GM18508 (cell line): ENCODE measurements around the gene C11orf21.

ENCODE experiments used
- ATAC-seq: cut with Tn5 transposase; IDR thresholded peaks from one replicate; pipeline ENCODE4 v1.9.1; 2021; ENCODE audit warnings: moderate number of reproducible peaks; ENCODE audit not compliant: insufficient read depth, unreplicated experiment

The C11orf21 gene

DNA sequence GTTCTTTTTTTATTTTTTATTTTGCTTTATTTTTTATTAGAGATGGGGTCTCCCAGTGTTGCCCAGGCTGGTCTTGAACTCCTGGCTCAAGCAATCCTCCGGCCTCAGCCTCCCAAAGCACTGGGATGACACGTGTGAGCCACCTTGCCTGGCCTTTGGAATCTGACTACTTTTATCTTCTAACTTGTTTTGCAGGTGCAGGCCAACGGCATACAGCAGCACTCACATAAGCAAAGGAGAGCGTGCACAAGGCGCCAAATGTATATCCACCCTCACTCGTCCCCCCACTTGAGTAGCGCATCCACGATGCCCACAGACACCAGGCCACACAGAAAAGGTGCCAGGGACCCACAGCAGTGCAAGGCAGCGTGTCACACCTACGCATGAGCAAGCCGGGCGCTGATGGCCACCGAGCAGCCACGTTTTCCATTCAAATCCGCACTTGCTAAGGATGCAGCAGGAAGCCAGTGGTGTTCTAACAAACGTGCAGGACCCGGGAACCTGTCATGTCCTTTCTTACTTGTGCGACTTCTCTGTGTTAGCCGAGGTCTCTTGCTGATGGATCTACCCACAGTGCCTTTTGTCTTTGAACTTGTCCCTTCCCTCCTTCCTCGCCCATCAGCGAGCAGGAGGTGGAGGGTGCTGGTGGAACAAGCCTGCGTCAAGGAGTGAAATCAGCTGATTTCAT is 37.2 kb downstream of the C11orf21 start:
- ATAC-seq = no peak

DNA sequence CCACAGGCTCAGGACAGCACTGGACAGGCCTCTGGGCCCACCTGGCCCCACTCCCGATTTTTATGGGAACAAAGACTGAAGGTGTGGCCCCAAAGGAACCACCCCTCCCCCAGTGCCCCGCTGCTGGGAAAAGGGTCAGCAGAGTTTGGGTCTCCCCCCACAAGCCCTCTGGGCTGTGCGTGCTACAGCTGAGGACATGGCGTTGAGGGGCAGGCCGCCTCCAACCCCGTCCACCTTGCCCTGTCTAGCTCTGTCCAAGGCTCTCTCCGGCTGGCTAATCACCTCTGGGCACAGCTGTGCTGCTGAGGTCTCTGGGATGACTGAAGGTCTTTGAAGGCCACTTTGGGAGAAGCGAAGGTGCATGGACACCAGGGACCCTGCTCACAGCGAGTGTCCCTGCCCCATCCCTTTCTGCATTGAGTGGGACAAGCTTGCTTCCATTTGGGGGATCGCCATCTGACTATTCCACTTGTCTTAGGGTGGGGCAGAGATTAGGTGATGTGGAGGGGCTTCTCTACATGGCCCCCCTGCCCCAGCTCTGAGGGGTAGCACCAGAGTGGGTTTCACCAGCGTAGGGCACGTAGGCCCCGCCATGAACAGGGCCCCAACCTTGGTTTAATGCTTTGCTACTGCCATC is 37.9 kb downstream of the C11orf21 start:
- no peak for ATAC-seq

DNA sequence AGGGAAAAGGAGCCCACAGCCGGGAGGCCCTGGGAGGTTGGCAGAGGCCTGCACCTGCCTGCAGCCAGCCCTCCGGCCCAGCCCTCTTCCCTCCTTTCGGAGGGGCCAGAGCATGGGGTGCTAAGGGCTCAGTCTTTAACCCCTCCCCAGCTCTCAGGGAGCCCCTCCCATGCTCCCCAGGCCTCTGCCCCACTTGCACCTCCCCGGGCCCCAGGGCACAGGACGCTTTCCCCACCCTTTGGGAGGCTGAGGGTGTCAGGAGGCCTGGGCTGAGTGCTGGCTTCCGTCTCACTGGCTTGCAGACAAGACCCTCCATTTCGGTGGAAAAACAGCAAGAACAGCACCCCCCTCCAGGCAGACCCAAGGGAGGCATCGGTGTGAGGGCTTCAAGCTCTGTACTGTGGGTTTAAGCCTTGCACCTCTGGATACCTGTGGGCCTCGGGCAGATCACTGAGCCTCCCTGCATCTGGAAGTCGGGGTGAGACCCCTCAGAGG is 38.6 kb downstream of the C11orf21 start:
- no peak for ATAC-seq

DNA sequence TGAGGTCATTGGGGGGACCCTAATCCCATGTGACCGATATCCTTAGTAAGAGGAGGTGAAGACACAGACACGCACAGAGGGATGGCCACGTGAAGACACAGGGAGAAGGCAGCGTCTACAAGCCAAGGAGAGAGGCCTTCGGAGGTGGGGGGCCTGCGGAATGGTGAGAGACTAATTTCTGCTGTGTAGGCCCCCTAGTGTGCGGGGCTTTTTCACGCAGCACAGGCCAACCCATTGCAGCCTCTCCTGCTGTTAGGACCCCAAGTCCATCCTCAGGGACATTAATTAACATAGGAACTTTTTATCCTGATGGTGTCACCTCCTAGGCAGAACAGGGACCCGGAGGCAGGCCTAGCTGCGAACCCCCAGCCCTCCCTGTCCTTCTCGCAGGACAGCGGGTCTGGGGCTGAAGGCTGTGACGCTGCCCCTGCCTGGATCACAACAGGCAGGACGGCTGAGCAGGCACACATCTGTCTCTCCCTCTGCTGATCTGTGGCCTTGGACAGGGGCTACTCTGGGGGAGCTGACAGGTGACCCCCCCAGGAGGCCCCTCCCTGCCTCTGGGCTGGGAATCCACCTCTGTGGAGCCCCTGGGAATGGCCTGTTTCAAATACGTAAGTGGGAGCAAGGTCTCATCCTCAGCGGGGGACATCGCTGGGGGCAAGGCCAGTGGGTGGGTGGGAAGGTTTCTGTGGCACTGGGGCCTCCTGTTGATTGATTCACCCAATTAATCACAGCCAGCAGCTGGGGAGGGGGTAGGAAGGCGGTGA is 39.2 kb downstream of the C11orf21 start:
- no peak for ATAC-seq

DNA sequence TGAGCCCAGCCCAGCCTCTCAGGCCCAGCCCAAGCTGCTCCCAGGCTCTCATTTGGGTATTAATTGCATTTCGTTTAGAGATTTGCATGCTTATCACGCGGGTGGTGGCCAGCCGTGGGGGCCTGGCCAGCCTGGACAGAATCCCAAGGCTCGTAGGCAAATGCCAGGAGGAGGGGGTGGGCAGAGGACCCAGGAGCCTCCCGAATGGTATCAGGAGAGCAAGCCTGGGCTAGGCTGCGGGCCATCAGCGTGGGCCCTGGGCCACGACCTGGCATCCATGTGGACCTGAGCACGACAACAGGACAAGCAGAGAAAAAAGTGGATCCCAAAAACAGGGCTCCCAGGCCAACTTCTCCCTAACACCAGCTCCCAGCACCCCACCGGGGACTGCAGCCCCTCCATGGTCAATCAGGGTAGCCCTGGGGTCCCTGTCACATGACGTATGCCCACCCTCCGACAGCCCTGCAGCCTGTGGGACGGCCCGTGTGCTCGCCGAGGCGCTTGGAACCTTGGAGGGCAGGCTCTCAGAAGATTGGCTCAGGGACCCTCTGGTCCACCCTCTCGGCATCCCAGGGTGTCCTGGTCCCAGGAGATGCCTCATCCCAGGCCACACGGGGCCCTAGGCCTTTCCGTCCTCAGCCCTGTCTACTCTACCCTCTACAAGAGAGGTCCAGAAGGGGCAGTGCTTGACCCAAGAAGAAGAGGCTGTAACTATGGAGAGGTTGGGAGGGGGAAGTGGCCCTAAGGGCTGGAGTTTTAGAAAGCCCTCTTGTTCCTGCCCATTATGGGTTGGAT is 40.1 kb downstream of the C11orf21 start:
- no peak for ATAC-seq

GRCh38 chr11:2260491-2261364 is 41.0 kb downstream of the C11orf21 start:
- no peak for ATAC-seq

- no peak for ATAC-seq
Measured at GRCh38 chr11:2259897-2260451, 41.7 kb downstream of the C11orf21 start.

GRCh38 chr11:2259466-2259830 is 42.3 kb downstream of the C11orf21 start:
- no peak for ATAC-seq

- no peak for ATAC-seq
Measured at GRCh38 chr11:2258501-2259465, 42.9 kb downstream of the C11orf21 start.

- ATAC-seq = no peak
Measured at GRCh38 chr11:2256951-2257700, 44.6 kb downstream of the C11orf21 start.

DNA sequence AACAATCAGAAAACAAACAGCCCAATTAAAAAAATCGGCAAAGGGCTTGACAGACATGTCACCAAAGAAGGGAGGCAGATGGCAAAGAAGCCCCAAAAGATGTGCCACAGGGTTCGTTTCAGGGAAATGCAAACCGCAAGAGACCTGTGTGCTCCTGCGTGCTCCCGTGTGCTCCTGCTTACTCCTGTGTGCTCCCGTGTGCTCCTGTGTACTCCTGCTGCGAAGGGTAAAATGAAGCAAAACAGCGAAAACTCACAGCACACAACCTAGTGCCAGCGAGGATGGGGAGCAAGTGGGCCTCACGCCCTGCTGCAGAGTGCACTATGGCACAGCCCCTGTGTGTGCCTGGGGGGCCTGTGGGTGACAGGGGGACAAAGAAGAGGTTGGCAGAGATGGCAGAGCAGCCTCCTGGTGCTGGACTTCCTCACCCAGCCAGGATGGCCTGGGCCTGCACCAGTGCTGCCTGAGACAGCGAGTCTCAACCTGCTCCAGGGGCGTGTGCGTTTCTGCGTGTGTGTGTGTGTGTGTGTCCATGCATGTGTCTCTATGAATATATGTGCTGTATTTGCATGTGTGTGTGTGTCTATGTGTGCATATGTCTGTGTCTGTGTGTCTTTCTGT is 45.3 kb downstream of the C11orf21 start:
- ATAC-seq = no peak

GRCh38 chr11:2252018-2252417 is 49.7 kb downstream of the C11orf21 start:
- ATAC-seq = no peak

- ATAC-seq = no peak
Measured at GRCh38 chr11:2251138-2251537, 50.6 kb downstream of the C11orf21 start.

GRCh38 chr11:2250485-2250884 is 51.2 kb downstream of the C11orf21 start:
- ATAC-seq = no peak

DNA sequence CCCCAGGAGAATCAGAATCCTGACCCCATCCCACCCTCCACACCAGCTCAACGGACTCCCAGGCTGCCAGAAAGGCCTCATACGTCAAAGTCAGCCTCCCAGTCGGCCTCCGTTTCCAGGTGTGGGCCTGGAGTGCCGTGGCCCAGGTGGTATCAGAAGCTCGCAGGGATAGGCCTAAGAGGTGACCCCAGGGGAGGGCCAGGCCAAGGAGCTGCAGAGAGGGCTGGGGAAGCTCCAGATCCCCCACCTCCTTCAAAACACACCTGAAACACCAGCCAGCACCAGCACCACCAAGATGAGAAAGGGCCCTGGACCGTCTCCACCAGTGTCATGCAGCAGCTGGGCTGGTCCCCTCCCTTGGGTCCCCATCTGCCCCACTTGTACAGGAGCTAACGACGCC is 51.7 kb downstream of the C11orf21 start:
- ATAC-seq = no peak

DNA sequence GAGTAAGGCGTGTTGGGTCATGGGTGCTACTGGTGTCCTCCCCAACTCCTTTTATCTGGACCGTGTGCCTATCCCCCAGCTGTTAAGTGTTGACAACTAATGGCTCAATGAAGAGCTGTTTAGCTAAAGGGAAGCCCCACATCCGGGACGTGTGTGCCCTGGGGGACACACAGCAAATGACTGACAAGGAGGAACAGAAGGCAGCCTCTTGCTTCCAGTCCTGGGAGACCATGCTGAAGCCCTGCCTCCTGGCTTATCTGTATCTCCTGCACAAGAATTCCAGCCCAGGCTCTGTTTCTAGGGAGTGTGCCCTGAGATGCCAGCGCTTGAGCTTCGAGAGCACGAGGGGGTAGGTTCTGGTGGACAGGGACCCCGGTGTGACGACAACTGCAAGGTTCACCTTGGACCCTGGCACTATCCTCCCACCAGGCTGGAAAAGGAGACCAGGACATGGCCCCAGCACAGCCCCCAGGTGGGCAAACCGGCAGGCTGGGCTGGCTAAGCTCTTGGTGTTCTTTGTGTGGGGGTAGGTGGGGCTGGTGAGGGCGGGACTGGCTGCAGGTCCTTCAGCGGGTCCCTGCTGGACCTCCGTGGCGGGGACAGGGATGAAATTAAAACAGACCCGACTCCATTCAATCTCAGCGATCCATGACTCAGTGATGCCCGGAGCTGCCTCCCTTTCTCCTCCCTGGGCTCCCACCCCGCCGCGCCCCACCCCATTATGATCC is 52.4 kb downstream of the C11orf21 start:
- ATAC-seq = no peak
